HG03097 (cell line): ENCODE results near the gene CAPN12.

Experiments used
- ATAC-seq: cut with Tn5 transposase; IDR thresholded peaks from one replicate; pipeline ENCODE4 v1.9.1; 2021; ENCODE audit not compliant: unreplicated experiment, low FRiP score

CAPN12 gene

GRCh38 chr19:38727306-38727867 lies 16.9 kb downstream of the CAPN12 start:
- ATAC-seq: no peak

- no peak for ATAC-seq
These were observed 17.4 kb downstream of the CAPN12 start for GRCh38 chr19:38726761-38727301.

- ATAC-seq: no peak
These were observed 18.0 kb downstream of the CAPN12 start for GRCh38 chr19:38726284-38726673.

GRCh38 chr19:38725469-38726283 lies 18.6 kb downstream of the CAPN12 start:
- ATAC-seq: no peak

- no peak for ATAC-seq
These were observed 20.1 kb downstream of the CAPN12 start for GRCh38 chr19:38723990-38724854.

- ATAC-seq: no peak
These were observed 20.7 kb downstream of the CAPN12 start for GRCh38 chr19:38723606-38723965.

- no peak for ATAC-seq
These were observed 21.2 kb downstream of the CAPN12 start for GRCh38 chr19:38722947-38723605.

- no peak for ATAC-seq
These were observed 22.1 kb downstream of the CAPN12 start for GRCh38 chr19:38721979-38722773.

GRCh38 chr19:38721496-38721895 lies 22.8 kb downstream of the CAPN12 start:
- no peak for ATAC-seq

- no peak for ATAC-seq
These were observed 23.6 kb downstream of the CAPN12 start for GRCh38 chr19:38720559-38721236.

- no peak for ATAC-seq
These were observed 24.3 kb downstream of the CAPN12 start for GRCh38 chr19:38719761-38720558.

GRCh38 chr19:38718747-38719543 lies 25.3 kb downstream of the CAPN12 start:
- no peak for ATAC-seq

GRCh38 chr19:38717855-38718254 lies 26.4 kb downstream of the CAPN12 start:
- no peak for ATAC-seq

- ATAC-seq: no peak
These were observed 27.2 kb downstream of the CAPN12 start for GRCh38 chr19:38717051-38717450.

GRCh38 chr19:38715555-38715954 lies 28.7 kb downstream of the CAPN12 start:
- ATAC-seq: no peak

- ATAC-seq: no peak
These were observed 29.9 kb downstream of the CAPN12 start for GRCh38 chr19:38714354-38714778.

GRCh38 chr19:38713865-38714264 lies 30.4 kb downstream of the CAPN12 start:
- no peak for ATAC-seq

GRCh38 chr19:38713227-38713649 lies 31.0 kb downstream of the CAPN12 start:
- no peak for ATAC-seq
